HEK293 (cell line): ENCODE measurements around the gene DPY19L3.

Source experiments
- BCL11B ChIP-seq: fragments of 450-650 bp; formaldehyde crosslinking; IDR thresholded peaks from 2 replicates; pipeline ENCODE4 v1.5.1; 2016; ENCODE audit warnings: low read depth, missing biosample characterization, missing genetic modification characterization
- CTCF ChIP-seq: fragments of 450-650 bp; formaldehyde crosslinking; IDR thresholded peaks from 2 replicates; pipeline ENCODE4 v1.5.1; 2016; ENCODE audit warnings: missing biosample characterization, missing genetic modification characterization
- GFI1B ChIP-seq: fragments of 450-650 bp; formaldehyde crosslinking; IDR thresholded peaks from 2 replicates; pipeline ENCODE4 v1.5.1; 2016; ENCODE audit warnings: missing biosample characterization, missing genetic modification characterization
- HIC1 ChIP-seq: fragments of 450-650 bp; formaldehyde crosslinking; IDR thresholded peaks from 2 replicates; pipeline ENCODE4 v1.5.1; 2016; ENCODE audit warnings: missing biosample characterization, missing genetic modification characterization
- KLF7 ChIP-seq: fragments of 450-650 bp; formaldehyde crosslinking; IDR thresholded peaks from 2 replicates; pipeline ENCODE4 v1.5.1; 2016; ENCODE audit warnings: missing biosample characterization, missing genetic modification characterization, borderline replicate concordance
- MEIS1 ChIP-seq: sonication (generic); formaldehyde crosslinking; IDR thresholded peaks from 2 replicates; pipeline ENCODE4 v1.8.1; 2022; ENCODE audit warnings: missing genetic modification reagents, mild to moderate bottlenecking, borderline replicate concordance
- OVOL3 ChIP-seq: fragments of 450-650 bp; formaldehyde crosslinking; IDR thresholded peaks from 2 replicates; pipeline ENCODE4 v1.5.1; 2016; ENCODE audit warnings: missing biosample characterization, missing genetic modification characterization
- PRDM4 ChIP-seq: fragments of 450-650 bp; formaldehyde crosslinking; IDR thresholded peaks from 2 replicates; pipeline ENCODE4 v1.5.1; 2017; ENCODE audit warnings: missing biosample characterization, missing genetic modification characterization
- SETDB1 ChIP-seq: IDR thresholded peaks from one replicate; pipeline ENCODE4 v1.6.1; 2017; ENCODE audit warnings: mild to moderate bottlenecking, low read length, moderate library complexity, mixed read lengths; ENCODE audit not compliant: insufficient read length
- YY2 ChIP-seq: fragments of 450-650 bp; formaldehyde crosslinking; IDR thresholded peaks from 2 replicates; pipeline ENCODE4 v1.5.1; 2016; ENCODE audit warnings: missing biosample characterization, missing genetic modification characterization
- ZBTB17 ChIP-seq: fragments of 450-650 bp; formaldehyde crosslinking; IDR thresholded peaks from 2 replicates; pipeline ENCODE4 v1.5.1; 2016; ENCODE audit warnings: missing biosample characterization, missing genetic modification characterization
- ZNF140 ChIP-seq: fragments of 450-650 bp; formaldehyde crosslinking; IDR thresholded peaks from 2 replicates; pipeline ENCODE4 v1.5.1; 2016; ENCODE audit warnings: missing biosample characterization, missing genetic modification characterization
- ZNF184 ChIP-seq: fragments of 450-650 bp; IDR thresholded peaks from 2 replicates; pipeline ENCODE4 v1.5.1; 2018; ENCODE audit warnings: missing biosample characterization, mild to moderate bottlenecking, missing genetic modification characterization
- ZNF223 ChIP-seq: fragments of 450-650 bp; formaldehyde crosslinking; IDR thresholded peaks from 2 replicates; pipeline ENCODE4 v1.5.1; 2016; ENCODE audit warnings: missing biosample characterization, missing genetic modification characterization
- ZNF366 ChIP-seq: fragments of 450-650 bp; formaldehyde crosslinking; conservative IDR thresholded peaks from 2 replicates; pipeline ENCODE4 v1.5.1; 2016; ENCODE audit warnings: missing biosample characterization, missing genetic modification characterization
- ZNF398 ChIP-seq: fragments of 450-650 bp; formaldehyde crosslinking; IDR thresholded peaks from 2 replicates; pipeline ENCODE4 v1.5.1; 2017; ENCODE audit warnings: missing biosample characterization, missing genetic modification characterization
- ZNF416 ChIP-seq: fragments of 450-650 bp; formaldehyde crosslinking; IDR thresholded peaks from 2 replicates; pipeline ENCODE4 v1.5.1; 2016; ENCODE audit warnings: missing biosample characterization, missing genetic modification characterization
- ZNF473 ChIP-seq: fragments of 450-650 bp; formaldehyde crosslinking; IDR thresholded peaks from 2 replicates; pipeline ENCODE4 v1.5.1; 2017; ENCODE audit warnings: missing biosample characterization, missing genetic modification characterization
- ZNF510 ChIP-seq: fragments of 450-650 bp; formaldehyde crosslinking; IDR thresholded peaks from 2 replicates; pipeline ENCODE4 v1.5.1; 2018; ENCODE audit warnings: mild to moderate bottlenecking, missing genetic modification characterization, missing biosample characterization; ENCODE audit not compliant: insufficient replicate concordance
- ZNF548 ChIP-seq: fragments of 450-650 bp; formaldehyde crosslinking; IDR thresholded peaks from 2 replicates; pipeline ENCODE4 v1.5.1; 2016; ENCODE audit warnings: missing biosample characterization, missing genetic modification characterization
- ZNF555 ChIP-seq: fragments of 450-650 bp; formaldehyde crosslinking; conservative IDR thresholded peaks from 2 replicates; pipeline ENCODE4 v1.5.1; 2017; ENCODE audit warnings: missing biosample characterization, mild to moderate bottlenecking, missing genetic modification characterization, inconsistent platforms
- ZNF585B ChIP-seq: fragments of 450-650 bp; formaldehyde crosslinking; IDR thresholded peaks from 2 replicates; pipeline ENCODE4 v1.5.1; 2016; ENCODE audit warnings: missing biosample characterization, missing genetic modification characterization
- ZNF596 ChIP-seq: fragments of 450-650 bp; IDR thresholded peaks from 2 replicates; pipeline ENCODE4 v1.5.0; 2018; ENCODE audit warnings: missing biosample characterization, mild to moderate bottlenecking, missing genetic modification characterization, moderate library complexity
- ZNF600 ChIP-seq: fragments of 450-650 bp; formaldehyde crosslinking; IDR thresholded peaks from 2 replicates; pipeline ENCODE4 v1.5.1; 2016; ENCODE audit warnings: missing biosample characterization, missing genetic modification characterization
- ZNF645 ChIP-seq: fragments of 450-650 bp; formaldehyde crosslinking; IDR thresholded peaks from 2 replicates; pipeline ENCODE4; 2016; ENCODE audit warnings: missing biosample characterization, missing genetic modification characterization
- ZNF660 ChIP-seq: fragments of 450-650 bp; IDR thresholded peaks from 2 replicates; pipeline ENCODE4 v1.5.1; 2018; ENCODE audit warnings: missing biosample characterization, mild to moderate bottlenecking, missing genetic modification characterization
- ZNF692 ChIP-seq: fragments of 450-650 bp; formaldehyde crosslinking; IDR thresholded peaks from 2 replicates; pipeline ENCODE4 v1.5.1; 2016; ENCODE audit warnings: missing biosample characterization, missing genetic modification characterization
- ZSCAN4 ChIP-seq: fragments of 450-650 bp; formaldehyde crosslinking; IDR thresholded peaks from 2 replicates; pipeline ENCODE4 v1.5.1; 2017; ENCODE audit warnings: missing biosample characterization, missing genetic modification characterization

DPY19L3 gene

GRCh38 chr19:32404933-32405430, 588 bp upstream of the DPY19L3 start (continued):
- TF ChIP-seq YY2 (no peak), ZNF548 (tag by site-specific recombination) (no peak), ZNF473 (tag by site-specific recombination) (no peak), ZBTB17 (no peak), CTCF (no peak), ZNF555 (tag by site-specific recombination) (no peak), KLF7 (tag by site-specific recombination) (no peak), ZNF398 (tag by site-specific recombination) (peak; percentile 7; the same call in 1 of the 2 replicates), ZNF510 (tag by site-specific recombination) (no peak), PRDM4 (tag by site-specific recombination) (peak; percentile 34; the same call in 1 of the 2 replicates), GFI1B (tag by site-specific recombination) (no peak; the same call in 1 of the 2 replicates), ZNF660 (0 out of 2 replicates have a peak, but pooled peaks have one; percentile 64), OVOL3 (peak; percentile 30; the same call in 1 of the 2 replicates), ZNF692 (tag by site-specific recombination) (no peak), ZNF140 (no peak), ZNF596 (tag by site-specific recombination) (peak; percentile 15; the same call in 1 of the 2 replicates), ZNF223 (0 out of 2 replicates have a peak, but pooled peaks have one; percentile 77), ZNF645 (tag by site-specific recombination) (0 out of 2 replicates have a peak, but pooled peaks have one; percentile 24), ZSCAN4 (tag by site-specific recombination) (no peak), SETDB1 (no peak), ZNF366 (tag by site-specific recombination) (peak; percentile 42), ZNF585B (tag by site-specific recombination) (no peak), BCL11B (tag by site-specific recombination) (no peak), ZNF184 (peak; percentile 16; the same call in 1 of the 2 replicates), ZNF600 (tag by site-specific recombination) (no peak), HIC1 (tag by site-specific recombination) (peak; percentile 71; the same call in 1 of the 2 replicates), MEIS1 (CRISPR knock-in tag) (no peak), ZNF416 (no peak)
